A375 (cell line): ENCODE results near the gene VWCE. TPM values are rescaled to one million over a fixed set of nuclear protein-coding genes. Genes with fewer than 3 reads are reported as not detected.

Experiments used
- total RNA-seq: library from RNA; depleted of rRNA; stranded (reverse); fragments of >200 nt; shearing (Covaris generic); gene quantifications from 2 replicates; pipeline ENCODE4 v1.2.3, GENCODE V29; 2014; rRNA removed

VWCE gene
- total RNA-seq, result 0.94 and 1.9 TPM in 2 replicates

GRCh38 chr11:61294717-61295595, at the start of gene VWCE:
VWCE (minus strand) TSS chr11:61295316; CDS start chr11:61295037, 279 bp downstream.

GRCh38 chr11:61332797-61333549, 37.9 kb upstream of the VWCE start, which contains the start of the genes DDB1 and TKFC:
DDB1 (minus strand) TSS chr11:61333105; CDS start chr11:61332968, 137 bp downstream.
TKFC (plus strand) TSS chr11:61333228; CDS start chr11:61334729, 1,501 bp downstream.

GRCh38 chr11:61240875-61241274, 54.2 kb downstream of the VWCE start, which contains the start of gene PGA5:
PGA5 (plus strand) TSS chr11:61241175; CDS start chr11:61241227, 52 bp downstream.

GRCh38 chr11:61222047-61222446, 73.1 kb downstream of the VWCE start, which contains the start of gene PGA4:
PGA4 (plus strand) TSS chr11:61222347; CDS start chr11:61222401, 54 bp downstream.

Other genes with a start within 250 kb of the VWCE start
- not detected in 2 replicates for gene CD5, start 192.8 kb downstream of the VWCE start, total RNA-seq
- gene VPS37C, start 133.9 kb downstream of the VWCE start, total RNA-seq, result 17.4 and 22.8 TPM in 2 replicates
- not detected in 2 replicates for gene PGA3, start 91.8 kb downstream of the VWCE start, total RNA-seq
- not detected in 2 replicates for gene PGA4, start 73.0 kb downstream of the VWCE start, total RNA-seq
- gene PGA5, start 54.1 kb downstream of the VWCE start, total RNA-seq, result not detected in 2 replicates
- 273 and 282 TPM in 2 replicates for gene DDB1, start 37.8 kb upstream of the VWCE start, total RNA-seq
- 81.3 and 98.6 TPM in 2 replicates for gene TKFC, start 37.9 kb upstream of the VWCE start, total RNA-seq
- gene CYB561A3, start 66.6 kb upstream of the VWCE start, total RNA-seq, result 25.6 and 30.3 TPM in 2 replicates
- 32.2 and 32.9 TPM in 2 replicates for gene TMEM138, start 67.1 kb upstream of the VWCE start, total RNA-seq
- 9.3 and 10.7 TPM in 2 replicates for gene TMEM216, start 97.3 kb upstream of the VWCE start, total RNA-seq
- gene CPSF7, start 134.7 kb upstream of the VWCE start, total RNA-seq, result 41.5 and 55.5 TPM in 2 replicates
- gene SDHAF2, start 134.8 kb upstream of the VWCE start, total RNA-seq, result 45.7 and 53.0 TPM in 2 replicates
- not detected in 2 replicates for gene LRRC10B, start 213.4 kb upstream of the VWCE start, total RNA-seq